ENCODE results near the gene FBXO44.

The FBXO44 gene

DNA sequence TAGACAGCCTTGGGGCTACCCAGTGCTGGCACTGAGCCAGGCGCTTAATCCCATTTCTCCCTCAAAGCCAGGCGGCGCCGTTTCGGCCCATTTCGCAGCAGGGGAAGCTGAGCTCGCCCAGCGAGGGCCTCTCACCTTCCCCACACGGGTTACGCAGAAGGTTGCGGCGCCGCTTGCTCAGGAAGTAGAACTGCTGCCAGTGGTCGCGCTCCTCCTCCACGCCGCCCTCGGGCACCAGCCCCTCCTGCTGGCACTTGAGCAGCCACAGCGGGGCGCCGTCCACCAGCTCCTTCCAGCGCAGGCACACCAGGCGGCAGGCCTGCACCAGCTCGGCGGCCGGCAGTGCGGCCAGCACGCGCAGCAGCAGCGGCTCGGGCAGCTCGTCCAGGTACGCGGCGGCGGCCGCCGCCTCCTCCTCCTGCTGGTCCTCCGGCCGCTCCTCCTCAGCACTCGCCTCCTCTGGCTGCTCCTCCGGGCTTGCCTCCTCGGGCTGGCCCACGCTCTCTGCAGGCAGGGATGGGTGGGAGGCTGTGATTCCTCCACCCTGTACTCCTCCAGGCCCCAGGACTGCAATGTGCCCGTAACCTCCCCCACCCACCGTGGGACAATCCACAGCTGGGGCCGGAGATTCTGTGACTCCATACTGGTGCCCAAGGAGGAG, 4.2 kb upstream of the FBXO44 start:
- peaks cover 59% of the 10 kb centered on the region for H3K27me3 ChIP-seq (ENCODE audit: insufficient read depth, low read length)
- H3K9me3 ChIP-seq (ENCODE audit: insufficient read depth, low read depth, low read length), result no peaks in the 10 kb centered on the region
- H3K36me3 ChIP-seq (ENCODE audit: insufficient read depth, low read depth, low read length), result no peaks in the 10 kb centered on the region
- H3K4me3 ChIP-seq (ENCODE audit: low read length), result peak overlapping the region; percentile 46; the same call in 1 of the 2 replicates
- no peak overlapping the region for H3K9ac ChIP-seq (ENCODE audit: low read depth, low read length)
- peaks cover 15% of the 10 kb centered on the region for H3K4me1 ChIP-seq (ENCODE audit: insufficient read depth, low read length)
- no peak overlapping the region for H3K27ac ChIP-seq (ENCODE audit: low read length)

DNA sequence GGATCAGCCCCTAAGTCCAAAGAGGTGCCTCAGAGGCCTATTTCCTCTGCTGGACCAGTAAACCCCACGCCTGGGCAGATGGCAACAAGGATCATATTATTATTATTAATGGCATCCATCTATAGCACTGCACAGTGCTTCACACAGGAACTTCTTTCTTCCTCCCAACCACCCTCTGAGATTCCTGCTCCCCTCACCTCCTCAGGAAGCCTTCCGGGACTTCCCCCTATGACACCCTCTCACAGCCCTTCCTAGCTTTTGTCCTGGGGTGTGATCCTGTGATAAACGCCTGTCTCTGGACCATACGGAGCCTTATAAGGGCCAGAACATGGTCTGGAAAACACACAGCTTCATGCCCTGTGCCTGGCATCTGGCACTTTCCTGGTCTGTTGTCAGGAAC, 3.7 kb upstream of the FBXO44 start:
- H3K4me3 ChIP-seq (ENCODE audit: low read length), result peak overlapping the region; percentile 46; the same call in 1 of the 2 replicates
- H3K4me1 ChIP-seq (ENCODE audit: insufficient read depth, low read length), result peaks cover 15% of the 10 kb centered on the region
- no peaks in the 10 kb centered on the region for H3K36me3 ChIP-seq (ENCODE audit: insufficient read depth, low read depth, low read length)
- no peaks in the 10 kb centered on the region for H3K9me3 ChIP-seq (ENCODE audit: insufficient read depth, low read depth, low read length)
- H3K27ac ChIP-seq (ENCODE audit: low read length), result no peak overlapping the region
- H3K27me3 ChIP-seq (ENCODE audit: insufficient read depth, low read length), result peaks cover 63% of the 10 kb centered on the region
- H3K9ac ChIP-seq (ENCODE audit: low read depth, low read length), result no peak overlapping the region

DNA sequence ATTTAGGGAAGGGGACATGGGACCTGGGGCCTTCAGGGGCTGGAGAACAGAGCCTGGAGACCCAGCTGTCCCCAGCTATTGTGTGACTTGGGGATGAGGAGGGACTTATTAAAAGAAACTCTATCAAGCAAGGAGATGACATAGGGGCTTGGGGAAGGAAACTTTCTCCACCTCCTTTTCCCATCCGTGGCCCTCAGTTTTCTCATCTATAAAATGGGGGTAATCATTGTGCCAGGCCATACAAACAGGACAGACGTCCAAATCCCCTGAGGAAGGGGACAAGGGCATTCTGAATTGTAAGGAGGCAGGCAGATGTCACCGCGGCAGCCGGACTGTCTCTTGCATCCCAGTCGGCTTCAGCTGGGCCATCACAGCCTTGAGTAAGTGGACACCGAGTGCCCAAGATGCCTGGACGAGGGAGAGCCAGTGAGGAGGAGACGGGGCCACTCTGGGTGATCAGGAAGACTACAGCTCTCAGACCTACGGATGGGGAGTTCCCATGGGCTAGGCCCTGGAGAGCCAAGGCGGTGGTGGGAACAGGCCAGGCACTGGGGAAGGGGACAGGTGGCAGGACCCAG, 2.4 kb upstream of the FBXO44 start:
- Histone ChIP-seq H3K36me3 (ENCODE audit: insufficient read depth, low read depth, low read length) (peaks cover 7% of the 10 kb centered on the region; the same call in 1 of the 2 replicates), H3K4me1 (ENCODE audit: insufficient read depth, low read length) (peaks cover 15% of the 10 kb centered on the region), H3K9me3 (ENCODE audit: insufficient read depth, low read depth, low read length) (no peaks in the 10 kb centered on the region), H3K9ac (ENCODE audit: low read depth, low read length) (no peak overlapping the region), H3K27me3 (ENCODE audit: insufficient read depth, low read length) (peaks cover 64% of the 10 kb centered on the region), H3K4me3 (ENCODE audit: low read length) (no peak overlapping the region), H3K27ac (ENCODE audit: low read length) (no peak overlapping the region)

DNA sequence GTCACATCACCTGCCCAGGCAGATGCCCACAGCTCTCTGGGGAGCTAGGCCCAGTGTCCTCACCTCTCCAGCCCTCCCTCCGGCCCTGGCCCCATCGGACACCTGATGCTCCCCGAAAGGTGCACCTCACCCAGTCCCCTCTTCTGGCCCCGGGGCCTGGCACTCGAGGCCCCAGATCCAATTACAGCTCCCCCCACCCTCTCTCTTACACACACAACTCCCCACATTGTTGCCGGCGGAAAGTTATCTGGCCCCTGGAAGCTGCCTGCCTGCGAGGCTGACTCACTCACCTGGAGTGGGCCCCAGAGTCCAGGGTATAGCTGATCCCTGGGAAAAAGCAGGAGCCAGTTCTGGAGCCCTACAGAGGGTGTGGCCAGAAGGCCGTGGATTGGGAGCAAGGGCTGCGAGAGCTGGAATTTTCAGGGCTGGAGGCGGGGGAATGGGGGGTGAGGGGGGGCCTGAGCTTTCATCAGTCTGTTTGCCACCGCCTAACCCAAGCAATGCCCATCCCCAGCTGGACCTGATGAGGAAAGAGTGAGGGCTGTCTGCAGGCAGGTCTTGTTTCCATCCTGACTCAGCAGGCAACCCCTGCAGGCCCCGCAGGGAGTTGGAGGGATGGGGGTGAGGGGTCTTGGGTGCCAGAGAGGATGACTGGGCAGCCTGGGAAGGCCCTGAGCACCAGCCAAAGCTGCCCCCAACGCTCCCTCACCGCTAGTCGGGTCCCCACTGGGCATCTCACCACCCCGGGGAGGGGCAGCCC, 1.4 kb upstream of the FBXO44 start:
- Histone ChIP-seq H3K9ac (ENCODE audit: low read depth, low read length) (peak overlapping the region; percentile 63; the same call in 1 of the 2 replicates), H3K4me3 (ENCODE audit: low read length) (peak overlapping the region; percentile 76; the same call in 1 of the 2 replicates), H3K4me1 (ENCODE audit: insufficient read depth, low read length) (peaks cover 15% of the 10 kb centered on the region), H3K9me3 (ENCODE audit: insufficient read depth, low read depth, low read length) (no peaks in the 10 kb centered on the region), H3K27me3 (ENCODE audit: insufficient read depth, low read length) (peaks cover 61% of the 10 kb centered on the region), H3K27ac (ENCODE audit: low read length) (no peak overlapping the region), H3K36me3 (ENCODE audit: insufficient read depth, low read depth, low read length) (peaks cover 8% of the 10 kb centered on the region; the same call in 1 of the 2 replicates)

DNA sequence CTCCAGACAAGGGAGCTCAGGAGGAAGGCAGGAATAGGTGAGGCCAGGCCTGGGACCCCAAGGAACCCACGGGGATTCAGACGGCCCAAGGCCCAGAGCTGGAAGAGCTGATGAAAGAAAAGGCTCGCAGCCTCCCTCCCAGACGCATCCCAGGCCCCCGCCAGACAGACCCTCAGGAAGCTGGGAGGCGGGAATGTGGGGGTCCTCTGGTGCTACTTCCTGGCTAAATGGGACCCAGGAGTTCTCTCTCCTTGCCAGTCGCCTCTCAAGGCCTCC, 878 bp upstream of the FBXO44 start:
- H3K9ac ChIP-seq (ENCODE audit: low read depth, low read length), result peak overlapping the region; percentile 63; the same call in 1 of the 2 replicates
- peak overlapping the region; percentile 76 for H3K4me3 ChIP-seq (ENCODE audit: low read length)
- H3K9me3 ChIP-seq (ENCODE audit: insufficient read depth, low read depth, low read length), result no peaks in the 10 kb centered on the region
- no peak overlapping the region for H3K27ac ChIP-seq (ENCODE audit: low read length)
- peaks cover 58% of the 10 kb centered on the region for H3K27me3 ChIP-seq (ENCODE audit: insufficient read depth, low read length)
- peaks cover 12% of the 10 kb centered on the region for H3K4me1 ChIP-seq (ENCODE audit: insufficient read depth, low read length)
- H3K36me3 ChIP-seq (ENCODE audit: insufficient read depth, low read depth, low read length), result peaks cover 8% of the 10 kb centered on the region; the same call in 1 of the 2 replicates

DNA sequence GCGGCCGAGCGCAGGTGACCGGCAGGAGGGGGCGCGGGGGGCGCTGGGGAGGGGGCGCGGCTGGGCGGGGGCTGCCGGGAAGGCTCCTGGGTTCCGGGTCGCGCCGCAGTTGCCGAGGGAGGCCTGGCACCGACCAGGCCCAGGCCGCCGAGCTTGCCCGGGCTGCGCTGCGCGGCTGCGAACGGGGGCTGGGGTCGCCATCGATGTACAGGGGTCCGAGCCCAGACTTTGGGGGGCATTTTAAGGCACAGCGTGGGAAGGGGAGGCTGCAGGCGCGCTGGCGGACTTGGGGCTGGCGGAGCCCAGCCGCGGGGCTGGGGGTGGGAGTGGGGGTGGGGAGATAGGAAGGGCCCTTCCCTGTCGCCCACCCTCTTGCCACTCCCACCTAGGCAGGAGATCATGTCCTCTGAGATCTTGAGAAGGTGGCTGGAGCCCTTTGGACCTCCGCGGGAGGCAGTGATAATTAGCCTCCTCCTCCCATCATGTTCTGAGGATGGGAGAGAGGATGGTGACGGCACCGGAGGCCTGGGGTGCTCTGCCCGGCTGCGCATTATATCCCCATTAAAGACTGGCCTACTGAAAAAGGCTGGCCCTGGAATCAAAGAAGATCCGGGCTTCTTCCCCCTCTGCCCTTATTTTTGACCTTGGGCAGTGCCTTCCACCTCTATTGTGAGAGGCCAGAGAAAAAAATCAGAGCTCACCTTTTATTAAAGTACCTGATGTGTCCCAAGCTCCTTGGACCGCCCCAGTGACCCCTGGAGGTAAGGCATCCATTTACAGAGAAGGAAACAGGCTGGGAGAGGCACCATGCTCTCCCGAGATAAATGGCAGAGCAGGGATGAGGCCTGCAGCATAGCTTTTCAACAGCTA, 497 bp downstream of the FBXO44 start:
- peak overlapping the region; percentile 48; the same call in 1 of the 2 replicates for H3K9ac ChIP-seq (ENCODE audit: low read depth, low read length)
- peaks cover 12% of the 10 kb centered on the region for H3K4me1 ChIP-seq (ENCODE audit: insufficient read depth, low read length)
- peak overlapping the region; percentile 76 for H3K4me3 ChIP-seq (ENCODE audit: low read length)
- H3K9me3 ChIP-seq (ENCODE audit: insufficient read depth, low read depth, low read length), result no peaks in the 10 kb centered on the region
- peaks cover 47% of the 10 kb centered on the region for H3K27me3 ChIP-seq (ENCODE audit: insufficient read depth, low read length)
- no peak overlapping the region for H3K27ac ChIP-seq (ENCODE audit: low read length)
- H3K36me3 ChIP-seq (ENCODE audit: insufficient read depth, low read depth, low read length), result peaks cover 15% of the 10 kb centered on the region

DNA sequence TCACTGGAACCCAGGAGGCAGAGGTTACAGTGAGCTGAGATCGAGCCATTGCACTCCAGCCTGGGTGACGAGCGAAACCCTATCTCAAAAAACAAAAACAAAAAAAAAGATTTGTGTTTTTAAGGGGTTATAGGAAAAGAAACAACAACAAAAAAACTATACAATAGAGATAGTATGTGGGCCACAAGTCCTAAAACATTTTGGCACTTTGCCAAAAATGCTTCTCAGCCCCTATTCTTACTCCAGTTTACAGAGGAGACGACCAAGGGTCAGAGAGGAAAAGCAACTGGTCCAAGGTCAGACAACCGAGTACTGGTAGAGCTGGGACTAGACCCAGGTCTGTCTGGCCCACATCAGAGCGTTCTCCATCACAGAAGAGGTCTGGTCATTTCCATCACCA, 3.0 kb downstream of the FBXO44 start:
- H3K27me3 ChIP-seq (ENCODE audit: insufficient read depth, low read length), result peaks cover 28% of the 10 kb centered on the region
- H3K9me3 ChIP-seq (ENCODE audit: insufficient read depth, low read depth, low read length), result no peaks in the 10 kb centered on the region
- peaks cover 19% of the 10 kb centered on the region for H3K36me3 ChIP-seq (ENCODE audit: insufficient read depth, low read depth, low read length)
- H3K9ac ChIP-seq (ENCODE audit: low read depth, low read length), result no peak overlapping the region
- H3K27ac ChIP-seq (ENCODE audit: low read length), result no peak overlapping the region
- H3K4me1 ChIP-seq (ENCODE audit: insufficient read depth, low read length), result peaks cover 3% of the 10 kb centered on the region
- H3K4me3 ChIP-seq (ENCODE audit: low read length), result no peak overlapping the region

DNA sequence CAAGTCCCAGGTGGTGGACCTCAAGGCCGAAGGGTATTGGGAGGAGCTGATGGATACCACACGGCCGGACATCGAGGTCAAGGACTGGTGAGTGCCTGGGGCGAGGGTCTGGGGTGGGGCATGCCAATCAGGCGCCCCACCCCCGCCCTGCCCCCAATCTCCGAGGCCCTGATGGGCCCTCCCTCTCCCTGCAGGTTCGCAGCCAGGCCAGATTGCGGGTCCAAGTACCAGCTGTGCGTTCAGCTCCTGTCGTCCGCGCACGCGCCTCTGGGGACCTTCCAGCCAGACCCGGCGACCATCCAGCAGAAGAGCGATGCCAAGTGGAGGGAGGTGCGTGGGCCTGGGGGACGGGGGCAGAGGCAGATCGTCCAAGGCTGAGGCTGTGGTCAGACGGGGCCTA, 3.9 kb downstream of the FBXO44 start:
- no peaks in the 10 kb centered on the region for H3K9me3 ChIP-seq (ENCODE audit: insufficient read depth, low read depth, low read length)

DNA sequence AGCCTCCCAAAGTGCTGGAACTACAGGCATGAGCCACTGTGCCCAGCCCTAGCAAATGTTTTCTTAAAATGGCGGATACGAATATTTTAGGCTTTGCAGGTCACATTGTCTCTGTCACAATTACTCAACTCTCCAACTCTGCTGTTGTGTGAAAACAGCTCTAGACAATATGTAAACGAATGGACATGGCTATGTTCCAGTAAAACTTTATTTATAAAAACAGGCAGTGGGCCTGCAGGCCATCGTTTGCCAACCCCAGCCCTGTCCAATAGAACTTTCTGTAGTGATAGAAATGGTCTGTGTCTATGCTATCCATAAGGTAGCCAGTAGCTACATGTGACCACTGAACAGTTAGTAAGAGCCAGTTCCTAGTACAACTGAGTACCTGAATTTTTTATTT, 5.1 kb downstream of the FBXO44 start:
- Histone ChIP-seq H3K4me1 (ENCODE audit: insufficient read depth, low read length) (no peaks in the 10 kb centered on the region), H3K9ac (ENCODE audit: low read depth, low read length) (no peak overlapping the region), H3K27me3 (ENCODE audit: insufficient read depth, low read length) (peaks cover 22% of the 10 kb centered on the region), H3K9me3 (ENCODE audit: insufficient read depth, low read depth, low read length) (no peaks in the 10 kb centered on the region), H3K36me3 (ENCODE audit: insufficient read depth, low read depth, low read length) (peaks cover 19% of the 10 kb centered on the region), H3K4me3 (ENCODE audit: low read length) (no peak overlapping the region), H3K27ac (ENCODE audit: low read length) (no peak overlapping the region)

More for the DNA sequence above, 3.9 kb downstream of the FBXO44 start:
- Histone ChIP-seq H3K36me3 (ENCODE audit: insufficient read depth, low read depth, low read length) (peaks cover 19% of the 10 kb centered on the region), H3K9ac (ENCODE audit: low read depth, low read length) (no peak overlapping the region), H3K4me3 (ENCODE audit: low read length) (no peak overlapping the region), H3K27ac (ENCODE audit: low read length) (no peak overlapping the region), H3K27me3 (ENCODE audit: insufficient read depth, low read length) (peaks cover 23% of the 10 kb centered on the region), H3K4me1 (ENCODE audit: insufficient read depth, low read length) (no peaks in the 10 kb centered on the region)

DNA sequence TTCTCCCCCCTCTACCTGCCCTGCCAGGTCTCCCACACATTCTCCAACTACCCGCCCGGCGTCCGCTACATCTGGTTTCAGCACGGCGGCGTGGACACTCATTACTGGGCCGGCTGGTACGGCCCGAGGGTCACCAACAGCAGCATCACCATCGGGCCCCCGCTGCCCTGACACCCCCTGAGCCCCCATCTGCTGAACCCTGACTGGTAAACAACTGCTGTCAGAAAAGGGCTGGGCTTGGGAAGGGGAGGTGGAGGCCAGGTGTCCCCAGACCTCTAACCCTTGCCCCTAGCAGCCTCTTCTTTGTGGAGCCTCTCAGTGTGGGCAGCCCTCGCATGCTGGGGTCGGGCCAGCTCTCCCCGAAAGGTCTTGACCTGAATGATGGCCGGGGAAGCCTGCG, 6.4 kb downstream of the FBXO44 start:
- Histone ChIP-seq H3K4me3 (ENCODE audit: low read length) (no peak overlapping the region), H3K9me3 (ENCODE audit: insufficient read depth, low read depth, low read length) (no peaks in the 10 kb centered on the region), H3K27me3 (ENCODE audit: insufficient read depth, low read length) (peaks cover 13% of the 10 kb centered on the region; the same call in 1 of the 2 replicates), H3K27ac (ENCODE audit: low read length) (no peak overlapping the region), H3K4me1 (ENCODE audit: insufficient read depth, low read length) (no peaks in the 10 kb centered on the region), H3K36me3 (ENCODE audit: insufficient read depth, low read depth, low read length) (peaks cover 19% of the 10 kb centered on the region), H3K9ac (ENCODE audit: low read depth, low read length) (no peak overlapping the region)

DNA sequence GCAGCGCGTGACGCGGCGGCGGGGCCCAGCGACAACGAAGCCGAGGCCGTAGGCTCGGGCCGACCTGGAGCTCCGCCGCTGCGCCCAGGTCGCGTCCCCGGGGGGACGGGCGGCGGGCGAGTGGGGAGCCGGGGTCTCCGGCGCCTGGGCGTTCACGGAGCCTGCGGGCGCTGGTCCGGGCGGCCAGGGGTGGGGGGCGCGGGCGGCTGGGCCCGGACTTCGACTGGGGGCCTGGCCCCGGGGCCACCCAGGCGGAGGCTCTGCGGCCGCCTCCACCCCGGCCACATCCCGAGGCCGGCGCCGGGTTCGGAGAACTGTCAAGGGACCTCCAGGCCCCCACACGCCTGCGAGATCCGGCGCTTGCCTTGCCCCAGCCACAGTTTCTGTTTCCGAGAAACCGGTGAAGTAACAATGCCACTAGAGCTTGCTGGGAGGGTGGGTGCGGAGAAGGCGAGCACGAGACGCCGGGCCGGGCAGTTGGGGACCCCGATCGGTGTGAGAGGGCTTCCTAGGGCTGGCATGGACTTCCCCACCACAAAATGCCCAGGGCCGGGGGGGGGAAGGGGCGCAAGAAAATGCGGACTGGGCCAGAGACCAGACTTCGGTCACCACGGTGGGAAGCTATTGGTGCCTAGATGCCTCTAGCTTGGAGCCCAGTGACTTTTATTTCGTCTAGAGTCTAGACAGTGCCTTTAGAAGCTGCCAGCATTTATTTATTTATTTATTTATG, 9.8 kb downstream of the FBXO44 start:
- Histone ChIP-seq H3K4me1 (ENCODE audit: insufficient read depth, low read length) (no peaks in the 10 kb centered on the region), H3K9me3 (ENCODE audit: insufficient read depth, low read depth, low read length) (no peaks in the 10 kb centered on the region), H3K4me3 (ENCODE audit: low read length) (peak overlapping the region; percentile 53; the same call in 1 of the 2 replicates), H3K9ac (ENCODE audit: low read depth, low read length) (0 out of 2 replicates have a peak overlapping the region, but pooled peaks have one; percentile 30), H3K27ac (ENCODE audit: low read length) (no peak overlapping the region), H3K27me3 (ENCODE audit: insufficient read depth, low read length) (peaks cover 13% of the 10 kb centered on the region; the same call in 1 of the 2 replicates), H3K36me3 (ENCODE audit: insufficient read depth, low read depth, low read length) (peaks cover 15% of the 10 kb centered on the region)
